Fibroblast of mammary gland (primary cell): ENCODE data around the gene C19orf33.

Experiments
- DNase-seq: peaks from one replicate; pipeline ENCODE4 v3.0.0-alpha.2; 2010; ENCODE audit warnings: low read depth
- H3K4me3 ChIP-seq: 2 replicates; pipeline ENCODE4 v1.5.1; 2011; ENCODE audit warnings: low read depth, mild to moderate bottlenecking, low read length, moderate library complexity; ENCODE audit not compliant: control insufficient read depth
- CTCF ChIP-seq: conservative IDR thresholded peaks from 2 replicates; pipeline ENCODE4 v1.5.1; 2011; ENCODE audit warnings: low read depth, low read length, inconsistent platforms; ENCODE audit not compliant: control insufficient read depth, insufficient read depth

Gene C19orf33

GRCh38 chr19:38288123-38288855 lies 15.8 kb upstream of the C19orf33 start:
- DNase-seq = no peak
- TF ChIP-seq CTCF = no peak
- no peak overlapping the region for H3K4me3 ChIP-seq

GRCh38 chr19:38289955-38290354 lies 14.1 kb upstream of the C19orf33 start:
- DNase-seq = peak; percentile 24
- H3K4me3 ChIP-seq = no peak overlapping the region
- TF ChIP-seq CTCF = no peak

- no peak overlapping the region for H3K4me3 ChIP-seq
- DNase-seq = peak; percentile 94
- no peak for TF ChIP-seq CTCF
Observed at GRCh38 chr19:38290631-38291147, 13.4 kb upstream of the C19orf33 start.

GRCh38 chr19:38291855-38292254 lies 12.2 kb upstream of the C19orf33 start:
- no peak for TF ChIP-seq CTCF
- H3K4me3 ChIP-seq = no peak overlapping the region
- DNase-seq = no peak

GRCh38 chr19:38293281-38293680 lies 10.8 kb upstream of the C19orf33 start:
- no peak for TF ChIP-seq CTCF
- DNase-seq = no peak
- no peak overlapping the region for H3K4me3 ChIP-seq

- TF ChIP-seq CTCF = no peak
- no peak for DNase-seq
- H3K4me3 ChIP-seq = no peak overlapping the region
Observed at GRCh38 chr19:38294090-38294489, 10.0 kb upstream of the C19orf33 start.
